NCI-H1417 (cell line): ENCODE data around the gene SHANK3.
"Not testable (repeated sequence)": the region's sequence is repeated elsewhere in the genome, so short reads cannot be mapped to it uniquely, and the experiment has no call there.

Source experiments
- DNase-seq, 3 experiments: peaks; one replicate each; lab custom pipeline; 2025; lab: John Stamatoyannopoulos, UW

The SHANK3 gene

GRCh38 chr22:50653256-50653655, 19.4 kb upstream of the SHANK3 start:
- DNase-seq, result no peak

DNA sequence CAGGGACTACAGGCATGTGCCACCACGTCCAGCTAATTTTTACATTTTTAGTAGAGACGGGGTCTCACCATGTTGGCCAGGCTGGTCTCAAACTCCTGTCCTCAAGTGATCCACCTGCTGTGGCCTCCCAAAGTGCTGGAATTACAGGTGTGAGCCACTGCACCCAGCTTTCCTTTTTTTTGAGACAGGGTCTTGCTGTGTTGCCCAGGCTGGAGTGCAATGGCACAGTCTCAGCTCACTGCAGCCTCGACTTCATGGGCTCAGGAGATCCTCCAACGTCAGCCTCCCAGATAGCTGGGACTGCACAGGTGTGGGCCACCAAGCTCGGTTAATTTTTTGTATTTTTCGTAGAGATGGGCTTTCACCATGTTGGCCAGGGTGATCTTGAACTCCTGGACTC, 18.0 kb upstream of the SHANK3 start:
- DNase-seq, result not testable (repeated sequence)

- no peak for DNase-seq
These were observed 16.2 kb upstream of the SHANK3 start for GRCh38 chr22:50656122-50657070.

DNA sequence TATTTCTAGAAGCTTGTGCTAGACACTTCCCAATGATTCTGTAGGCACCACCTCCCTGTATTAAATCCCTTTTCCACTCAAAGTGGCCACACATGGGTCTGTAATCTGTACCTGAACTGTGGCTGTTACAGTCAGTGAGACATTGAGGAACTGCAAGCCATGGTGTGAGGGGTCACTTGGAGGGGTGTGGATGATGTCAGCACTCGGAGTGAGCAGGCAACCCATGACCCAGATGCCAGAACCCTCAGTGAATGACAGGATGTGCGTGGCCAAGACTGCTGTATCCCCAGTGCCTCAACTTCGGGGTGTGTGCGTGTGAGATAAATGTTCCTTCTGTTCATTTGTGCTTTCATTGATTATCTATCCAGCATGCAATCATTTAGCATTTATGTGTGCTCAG, 14.7 kb upstream of the SHANK3 start:
- no peak for DNase-seq

DNA sequence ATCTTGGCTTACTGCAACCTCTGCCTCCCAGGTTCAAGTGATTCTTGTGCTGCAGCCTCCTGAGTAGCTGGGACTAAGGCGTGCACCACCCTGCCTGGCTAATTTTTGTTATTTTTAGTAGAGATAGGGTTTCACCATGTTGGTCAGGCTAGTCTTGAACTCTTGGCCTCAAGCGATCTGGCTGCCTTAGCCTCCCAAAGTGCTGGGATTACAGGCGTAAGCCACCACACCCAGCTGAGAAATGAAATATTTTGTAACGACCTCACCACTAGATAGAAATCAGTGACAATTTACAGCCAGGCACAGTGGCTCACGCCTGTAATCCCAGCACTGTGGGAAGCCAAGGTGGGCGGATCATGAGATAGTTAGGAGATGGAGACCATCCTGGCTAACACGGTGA, 12.9 kb upstream of the SHANK3 start:
- not testable (repeated sequence) for DNase-seq

DNA sequence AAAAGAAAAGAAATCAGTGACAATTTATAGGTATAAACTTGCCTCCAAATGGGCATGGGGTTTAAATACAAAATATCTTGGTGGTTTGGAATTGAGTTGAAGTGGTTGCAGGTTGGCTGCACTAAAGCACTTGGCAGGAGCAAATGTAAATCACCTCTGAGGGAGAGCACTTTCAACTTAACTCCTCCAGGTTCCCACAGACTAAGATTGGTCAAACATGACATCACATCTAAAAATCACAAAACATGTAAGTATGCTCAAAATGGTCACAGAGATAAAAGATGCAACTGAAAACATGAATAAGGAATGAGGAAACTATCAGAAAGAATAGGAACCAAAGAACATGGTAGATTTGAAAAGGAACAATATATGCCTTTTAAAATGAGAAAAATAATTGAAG, 12.3 kb upstream of the SHANK3 start:
- no peak for DNase-seq

GRCh38 chr22:50665212-50665611, 7.4 kb upstream of the SHANK3 start:
- DNase-seq, result no peak

DNA sequence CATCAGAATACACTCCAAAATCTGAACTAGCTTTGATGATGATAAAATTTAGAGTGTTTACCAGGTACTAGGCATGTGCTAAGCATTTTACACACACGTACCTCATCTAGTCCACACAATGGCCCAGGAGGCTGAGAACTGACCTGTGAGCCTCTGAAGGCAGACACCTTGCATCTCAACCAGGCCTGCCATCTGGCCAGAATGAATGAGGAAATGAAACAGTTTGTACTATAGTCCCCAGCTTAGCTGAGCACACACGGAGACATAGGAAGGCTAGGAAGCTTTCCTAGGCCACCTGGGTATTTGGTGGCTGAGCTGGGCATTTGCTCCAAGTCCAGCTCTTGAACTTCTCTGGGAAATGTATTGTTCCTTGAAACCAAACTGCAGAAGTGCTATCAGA, 6.9 kb upstream of the SHANK3 start:
- DNase-seq, result no peak

DNA sequence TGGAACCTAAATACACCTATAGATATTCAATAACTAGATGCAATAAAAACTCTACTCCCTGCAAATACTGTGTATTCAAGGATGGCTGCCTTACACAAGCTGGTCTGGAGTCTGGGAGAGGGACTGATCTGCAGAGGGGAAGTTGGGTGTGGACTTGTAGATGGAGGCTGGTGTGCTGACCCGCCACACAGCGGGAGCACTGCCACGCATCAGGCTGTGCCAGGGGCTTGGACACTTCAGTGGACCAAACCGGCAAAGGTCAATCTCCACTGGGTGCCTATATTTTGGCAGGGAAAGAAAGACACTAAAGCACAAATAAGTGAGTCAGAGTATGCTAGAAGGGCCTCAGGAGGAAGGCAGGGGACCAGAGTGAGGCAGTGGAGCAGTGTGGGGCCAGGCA, 2.1 kb upstream of the SHANK3 start:
- no peak for DNase-seq

DNA sequence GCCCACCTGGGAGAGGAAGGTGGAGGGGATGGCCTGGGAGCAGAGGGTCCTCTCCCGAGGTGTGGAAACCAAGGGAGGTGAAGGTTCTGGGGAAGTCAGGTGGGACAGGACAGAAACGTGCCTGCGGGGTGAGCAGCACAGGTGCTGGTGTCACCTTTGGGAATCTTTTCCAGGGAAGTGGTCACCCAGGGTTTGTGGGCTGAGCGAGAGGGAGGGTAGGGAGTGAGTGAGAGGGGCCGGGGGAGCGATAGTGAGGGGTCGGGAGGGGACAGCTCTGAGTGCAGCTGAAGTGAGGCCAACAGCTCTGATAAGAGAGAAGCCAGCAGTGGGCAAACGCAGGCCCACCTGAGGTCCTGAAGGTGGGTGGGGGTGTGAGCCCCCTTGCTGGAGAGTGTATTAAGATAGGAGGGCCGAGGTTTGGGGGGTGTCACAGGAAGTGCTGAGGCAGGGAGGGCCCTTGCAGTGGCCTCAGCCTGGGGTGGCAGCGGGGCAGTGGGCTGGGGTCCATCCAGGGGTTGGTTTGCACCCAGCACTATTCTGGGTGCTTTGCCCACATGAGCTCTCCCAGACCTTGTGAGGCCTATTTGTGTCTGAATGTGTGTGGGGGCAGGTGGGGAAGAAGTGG, 1.6 kb upstream of the SHANK3 start:
- DNase-seq, result no peak

DNA sequence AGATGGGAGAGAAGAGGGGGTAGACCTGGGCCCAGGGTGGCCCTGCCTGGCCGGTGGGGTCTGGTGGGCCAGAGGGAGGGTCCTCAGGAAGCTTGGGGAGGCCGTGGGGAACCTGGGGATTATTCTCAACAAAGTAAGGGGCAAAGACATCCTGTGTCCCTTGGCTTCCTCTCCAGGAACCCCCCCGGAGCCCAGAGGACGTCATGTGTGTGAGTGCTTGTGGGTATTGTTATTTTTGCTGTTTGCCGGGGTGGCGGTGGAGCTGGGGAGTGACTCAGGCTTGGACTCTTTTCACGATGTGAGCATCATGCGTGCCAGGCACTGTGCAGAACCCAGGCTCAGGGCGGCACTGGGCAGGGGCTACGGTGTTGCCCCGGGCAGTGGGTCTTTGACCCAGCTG, 982 bp upstream of the SHANK3 start:
- no peak for DNase-seq

- DNase-seq, result no peak
These were observed 582 bp upstream of the SHANK3 start for GRCh38 chr22:50672041-50672440.

DNA sequence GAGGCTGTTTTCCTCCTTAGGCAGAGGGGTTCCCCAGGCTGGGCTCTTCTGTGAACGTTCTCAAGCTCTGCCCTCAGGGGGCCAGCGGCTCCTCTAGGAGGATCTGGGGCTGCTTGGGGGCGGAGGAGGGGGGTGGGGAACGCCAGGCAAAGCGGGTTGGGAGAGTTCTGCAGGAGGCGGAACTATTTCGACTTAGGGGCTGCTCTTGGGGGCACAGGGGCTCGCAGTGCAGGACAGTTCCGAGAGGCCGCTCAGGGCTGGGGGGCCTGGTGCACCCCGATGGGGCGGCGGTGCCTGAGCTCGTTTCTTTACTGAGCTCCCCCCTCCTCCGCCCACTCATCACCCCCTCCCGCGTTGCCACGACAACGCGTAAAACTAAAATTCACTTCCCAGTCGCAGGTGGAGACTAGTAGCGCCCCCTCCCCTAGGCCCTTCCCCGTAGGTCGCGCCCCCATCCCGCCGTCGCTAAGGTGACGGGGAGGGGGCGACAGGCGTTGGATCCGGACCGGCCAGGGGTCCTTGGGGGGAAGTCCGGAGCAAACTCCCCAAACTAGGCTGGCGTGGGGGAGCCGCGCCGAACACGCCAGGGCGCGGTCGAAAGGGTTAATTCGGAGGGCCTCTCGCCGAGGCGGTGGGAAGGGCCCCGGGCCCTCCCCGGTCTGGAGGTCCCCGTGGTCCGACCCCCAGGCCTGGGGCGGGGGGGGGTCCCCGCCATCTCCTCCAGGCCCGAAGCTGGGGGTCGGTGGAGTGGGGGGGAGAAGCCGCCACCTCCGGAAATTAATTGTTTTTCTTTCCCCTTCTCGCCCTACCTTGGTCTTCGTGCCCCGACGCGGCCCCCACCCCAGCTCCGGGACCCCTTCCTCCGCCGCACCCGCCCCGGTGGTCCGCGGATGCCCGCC, 857 bp downstream of the SHANK3 start:
- peak in 2 of 3 experiments; percentile 14 to 33 for DNase-seq

DNA sequence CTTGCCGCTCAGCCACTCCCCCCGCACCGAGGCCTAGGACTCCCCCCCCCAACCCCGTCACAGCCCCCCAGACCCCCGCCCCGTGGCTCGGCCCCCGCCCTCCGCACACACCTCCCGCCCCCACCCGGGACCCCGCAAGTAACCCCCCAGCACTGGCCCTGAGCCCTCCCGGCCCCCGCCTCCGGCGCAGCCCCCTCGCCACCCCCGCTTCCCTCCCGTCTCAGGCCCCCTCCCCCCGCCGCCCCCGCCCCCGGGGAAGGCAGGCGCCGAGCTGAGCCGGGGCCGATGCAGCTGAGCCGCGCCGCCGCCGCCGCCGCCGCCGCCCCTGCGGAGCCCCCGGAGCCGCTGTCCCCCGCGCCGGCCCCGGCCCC, 1.5 kb downstream of the SHANK3 start:
- DNase-seq, result no peak

- peak; percentile 26 to 68 (median 62) for DNase-seq
These were observed 2.3 kb downstream of the SHANK3 start for GRCh38 chr22:50674606-50675552.

DNA sequence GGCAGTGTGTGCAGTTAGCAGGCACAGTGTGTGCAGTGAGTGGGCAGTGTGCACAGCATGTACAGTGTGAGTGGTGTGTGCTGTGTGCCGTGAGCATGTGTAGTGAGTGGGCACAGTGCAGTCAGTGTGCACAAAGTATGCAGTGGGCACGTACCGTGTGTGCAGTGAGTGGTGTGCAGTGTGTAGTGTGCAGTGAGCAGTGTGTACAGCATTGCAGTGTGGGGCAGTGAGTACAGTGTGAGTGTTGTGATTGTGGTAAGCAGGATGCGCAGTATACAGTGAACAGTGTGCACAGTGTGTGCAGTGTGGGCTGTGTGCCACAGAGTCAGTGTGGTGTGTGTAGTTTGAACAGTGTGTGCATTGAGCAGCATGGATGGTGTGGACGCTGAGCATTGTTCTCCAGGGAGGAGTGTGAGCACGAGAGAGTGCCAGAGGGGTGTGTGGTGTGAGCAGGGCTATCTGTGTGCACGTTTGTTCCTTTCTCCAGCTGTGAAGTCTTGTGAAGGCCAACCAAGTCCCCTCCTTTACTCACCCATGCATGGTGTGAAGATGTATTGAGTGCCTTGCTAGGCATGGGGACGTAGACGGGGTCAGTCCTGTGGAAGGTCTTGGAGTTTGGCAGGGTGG, 3.0 kb downstream of the SHANK3 start:
- DNase-seq, result no peak

DNA sequence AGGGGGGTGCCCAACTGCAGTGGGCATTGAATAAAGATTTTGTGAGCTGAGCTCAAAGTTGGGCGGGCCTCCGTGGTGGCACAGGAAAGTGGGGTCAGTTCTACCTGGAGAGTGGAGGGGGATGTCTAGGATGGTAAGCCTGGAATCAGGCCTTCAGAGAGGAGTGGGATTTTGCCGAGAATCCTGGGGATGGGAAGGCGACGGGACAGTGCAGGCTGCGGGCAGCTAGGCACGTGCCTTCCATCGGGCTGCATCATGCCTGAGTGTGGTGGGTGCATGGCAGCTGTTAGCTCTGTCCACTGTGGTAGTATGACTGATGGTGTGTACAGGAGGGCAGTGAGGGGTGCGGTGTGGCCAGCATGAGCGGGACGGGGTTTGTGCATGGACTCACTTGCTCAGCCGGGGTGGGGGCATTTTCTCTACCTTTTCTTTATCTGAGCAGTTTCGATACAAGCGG, 3.6 kb downstream of the SHANK3 start:
- DNase-seq, result no peak

GRCh38 chr22:50676661-50677492, 4.3 kb downstream of the SHANK3 start:
- DNase-seq, result no peak

DNA sequence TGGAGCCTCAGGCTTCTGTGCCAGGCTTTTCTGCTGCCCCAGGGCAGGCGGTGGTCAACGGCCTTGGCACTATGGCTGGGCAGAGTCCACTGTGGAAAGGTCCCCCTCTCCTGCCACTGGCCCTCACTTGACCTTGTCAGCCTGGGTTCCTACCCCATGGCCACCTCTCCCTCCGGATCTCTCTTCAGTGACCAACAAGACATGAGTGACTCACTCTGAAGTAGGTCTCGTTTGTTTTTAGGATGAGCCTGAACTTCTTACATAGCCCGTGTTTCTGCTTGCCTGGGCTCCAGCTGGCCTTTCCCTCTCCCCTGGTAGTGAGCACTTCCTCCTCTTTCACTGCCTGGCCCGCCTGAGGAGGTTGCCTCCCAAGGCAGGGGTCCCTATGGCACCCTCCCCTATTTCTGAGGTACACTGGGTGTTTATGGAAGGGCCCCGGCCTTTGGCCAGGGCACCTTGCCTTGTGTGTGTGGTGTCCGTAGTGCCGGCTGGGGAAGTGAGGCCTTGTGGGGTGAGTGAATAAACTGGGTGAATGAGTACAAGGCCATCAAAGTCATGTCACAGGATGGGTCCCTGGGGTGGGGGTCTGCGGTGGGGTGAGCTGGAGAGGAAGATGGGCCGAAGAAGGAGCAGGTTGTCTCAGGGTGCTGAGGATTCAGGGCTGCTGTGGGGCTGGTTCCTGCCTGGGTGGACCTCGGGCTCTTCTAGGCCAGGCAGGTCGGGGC, 5.0 kb downstream of the SHANK3 start:
- DNase-seq, result no peak
